Measurements from ENCODE around the gene HSD17B10. TPM values are rescaled to one million over a fixed set of nuclear protein-coding genes. Genes with fewer than 3 reads are reported as not detected.
"Not testable (repeated sequence)": the region's sequence is repeated elsewhere in the genome, so short reads cannot be mapped to it uniquely, and the experiment has no call there.

HSD17B10 gene
- total RNA-seq, 1 donor from 2014 or later = 85.2 TPM

GRCh38 chrX:53438832-53439230 is 4.7 kb upstream of the HSD17B10 start:
- DNase-seq (ENCODE audit: low spot score) = no peak
- intact Hi-C loops (cut with DNase I) = loop anchor here (10.0 kb wide), 1 partner anchor 154 kb away; the partner anchor contains the start of gene IQSEC2

DNA sequence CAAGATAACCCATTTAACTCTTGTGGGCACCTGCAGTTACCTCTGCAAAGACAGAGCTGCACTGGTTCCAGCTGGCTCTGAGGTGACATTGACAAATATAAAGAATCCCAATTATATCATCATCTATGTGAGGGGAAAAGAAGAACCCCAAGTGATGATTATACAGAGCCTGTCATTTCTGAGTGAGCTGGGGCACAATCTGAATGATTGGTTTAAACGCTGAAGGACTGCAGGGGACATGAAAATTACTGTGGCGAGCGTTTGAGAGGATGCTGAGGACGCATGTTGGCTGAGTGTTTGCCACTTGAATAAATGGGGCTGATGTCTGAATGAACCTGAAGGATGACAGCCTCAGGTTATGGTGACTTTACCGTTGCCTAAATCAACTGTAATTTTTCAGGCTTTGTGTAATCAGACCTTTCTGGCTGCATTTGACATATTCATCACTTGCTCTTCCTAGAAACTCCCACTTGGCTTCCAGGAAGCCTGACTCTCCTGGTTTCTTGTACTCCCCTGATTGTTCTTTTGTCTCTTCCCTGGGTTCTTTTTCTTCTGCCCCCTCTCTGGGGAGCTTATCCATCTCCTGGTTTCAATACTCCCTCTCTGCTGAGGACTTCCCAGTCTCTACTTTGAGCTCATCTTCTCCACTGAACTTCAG is 4.1 kb upstream of the HSD17B10 start:
- no peak for DNase-seq (ENCODE audit: low spot score)
- intact Hi-C loops (cut with DNase I) = loop anchor here (10.0 kb wide), 1 partner anchor 154 kb away; the partner anchor contains the start of gene IQSEC2

DNA sequence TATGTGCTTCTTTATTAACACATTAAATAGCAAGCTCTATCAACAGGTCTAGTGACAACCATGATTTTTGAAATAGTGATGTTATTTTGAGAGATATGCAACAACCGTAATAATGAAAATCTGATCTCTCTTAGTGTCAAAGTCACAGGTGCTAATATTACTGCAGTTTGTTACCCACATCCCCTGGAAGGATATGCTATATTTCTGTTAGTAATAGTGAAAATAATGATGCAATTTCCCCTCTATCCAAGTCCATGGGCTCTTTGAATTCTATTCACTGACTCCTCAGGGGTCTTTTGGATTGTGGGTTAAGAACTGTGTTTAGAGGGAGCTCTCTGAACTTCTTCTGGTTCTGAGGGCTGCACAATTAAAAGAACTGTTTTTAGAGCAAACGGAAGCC is 3.0 kb upstream of the HSD17B10 start:
- intact Hi-C loops (cut with DNase I) = loop anchor here (2.0 to 10.0 kb wide), 2 partner anchors 120 to 152 kb away; partner anchors contain the start of gene IQSEC2
- DNase-seq (ENCODE audit: low spot score) = no peak

DNA sequence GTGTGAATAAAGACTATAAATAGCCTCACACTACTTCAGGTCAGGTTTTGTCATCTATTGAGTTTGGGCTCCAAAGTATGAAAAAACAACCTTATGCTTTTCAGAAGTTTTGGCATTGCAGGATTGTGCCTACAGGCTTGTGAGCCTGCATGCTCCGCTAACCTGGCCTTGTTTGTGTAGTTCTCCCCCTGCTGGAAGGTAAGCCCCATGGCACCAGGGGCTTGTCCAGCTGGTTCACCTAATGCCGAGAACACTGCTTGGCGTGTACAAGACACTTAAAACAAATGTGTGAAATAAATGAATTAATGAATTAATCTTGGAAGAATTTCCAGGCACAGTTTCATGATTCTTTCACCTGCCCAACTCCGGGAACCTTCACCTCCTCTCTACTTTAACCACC is 1.8 kb upstream of the HSD17B10 start:
- intact Hi-C loops (cut with DNase I) = loop anchor here (2.0 to 10.0 kb wide), 2 partner anchors 119 to 151 kb away; partner anchors contain the start of gene IQSEC2
- no peak for DNase-seq (ENCODE audit: low spot score)

DNA sequence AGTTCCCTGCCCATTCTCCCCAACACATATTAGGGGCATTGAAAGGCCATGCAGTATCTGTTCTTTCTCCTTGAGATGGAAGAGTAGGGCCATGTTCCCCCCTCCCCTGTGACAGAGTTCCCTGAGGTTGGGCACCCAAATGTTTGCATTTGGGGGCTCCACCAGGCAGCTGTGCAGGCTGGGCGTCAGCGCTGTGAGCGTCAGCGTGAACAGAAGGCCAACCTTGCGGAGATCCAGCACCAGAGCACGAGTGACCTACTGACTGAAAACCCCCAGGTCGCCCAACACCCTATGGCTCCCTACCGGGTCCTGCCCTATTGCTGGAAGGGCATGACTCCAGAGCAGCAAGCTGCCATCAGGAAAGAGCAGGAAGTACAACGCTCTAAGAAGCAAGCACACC is 3.9 kb downstream of the HSD17B10 start:
- intact Hi-C loops (cut with DNase I) = loop anchor here (10.0 kb wide), 1 partner anchor 145 kb away; the partner anchor contains the start of gene IQSEC2
- no peak for DNase-seq (ENCODE audit: low spot score)

DNA sequence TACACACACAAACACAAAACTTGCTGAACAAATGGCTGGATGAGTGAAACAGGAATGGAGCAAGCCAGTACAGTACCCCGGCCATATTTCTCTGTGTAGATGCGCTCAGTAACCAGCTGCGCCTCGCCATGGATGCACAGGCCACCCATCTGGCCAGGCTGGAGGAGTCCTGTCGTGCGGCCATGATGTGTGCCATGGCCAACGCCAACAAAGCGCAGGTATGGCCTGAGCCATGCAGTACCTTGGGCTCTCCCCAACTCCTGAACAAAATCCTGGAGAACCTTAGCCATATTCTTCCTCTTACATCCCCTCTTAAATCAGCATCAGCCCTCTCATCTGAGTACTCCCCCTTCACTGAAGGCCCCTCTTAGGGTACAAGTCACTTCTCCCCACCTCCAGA is 4.4 kb downstream of the HSD17B10 start:
- intact Hi-C loops (cut with DNase I) = loop anchor here (10.0 kb wide), 1 partner anchor 145 kb away; the partner anchor contains the start of gene IQSEC2
- no peak for DNase-seq (ENCODE audit: low spot score)

- DNase-seq (ENCODE audit: low spot score) = no peak
- intact Hi-C loops (cut with DNase I) = loop anchor here (5.0 kb wide), 1 partner anchor 196 kb away; the partner anchor contains the start of gene KDM5C
These were observed 11.3 kb downstream of the HSD17B10 start, which contains the start of gene RIBC1 for GRCh38 chrX:53422861-53423306. Gene RIBC1, plus strand, starts transcription at chrX:53422873. Its CDS starts 3,404 bp downstream, at chrX:53426277.

GRCh38 chrX:53422086-53422860 is 11.9 kb downstream of the HSD17B10 start, which contains the start of gene SMC1A:
Gene SMC1A, minus strand, starts transcription at chrX:53422654. Its CDS starts 54 bp downstream, at chrX:53422600.
- DNase-seq (ENCODE audit: low spot score) = peak; percentile 99
- intact Hi-C loops (cut with DNase I) = loop anchor here (5.0 kb wide), 1 partner anchor 195 kb away; the partner anchor contains the start of gene KDM5C

GRCh38 chrX:53421772-53422085 is 12.4 kb downstream of the HSD17B10 start:
- intact Hi-C loops (cut with DNase I) = loop anchor here (5.0 kb wide), 1 partner anchor 194 kb away; the partner anchor contains the start of gene KDM5C
- DNase-seq (ENCODE audit: low spot score) = no peak

DNA sequence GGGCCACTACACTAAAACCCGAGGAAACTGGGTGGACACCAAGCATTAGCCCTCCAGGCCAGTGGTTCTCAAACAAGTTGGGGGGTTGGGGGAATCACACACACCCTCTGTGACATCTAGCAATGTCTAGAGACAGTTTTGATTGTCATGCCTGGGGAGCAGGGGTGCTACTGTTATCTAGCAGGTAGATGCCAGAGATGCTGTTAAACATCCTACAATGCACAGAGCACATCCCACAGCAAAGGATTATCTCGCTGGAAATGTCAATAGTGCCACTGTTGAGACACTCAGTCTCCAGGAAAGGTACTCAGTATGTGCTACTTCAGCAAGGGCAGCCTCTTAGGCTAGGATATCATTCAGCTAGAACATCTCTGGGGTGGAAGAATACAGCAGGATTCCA is 13.0 kb downstream of the HSD17B10 start:
- intact Hi-C loops (cut with DNase I) = loop anchor here (5.0 kb wide), 1 partner anchor 194 kb away; the partner anchor contains the start of gene KDM5C

DNA sequence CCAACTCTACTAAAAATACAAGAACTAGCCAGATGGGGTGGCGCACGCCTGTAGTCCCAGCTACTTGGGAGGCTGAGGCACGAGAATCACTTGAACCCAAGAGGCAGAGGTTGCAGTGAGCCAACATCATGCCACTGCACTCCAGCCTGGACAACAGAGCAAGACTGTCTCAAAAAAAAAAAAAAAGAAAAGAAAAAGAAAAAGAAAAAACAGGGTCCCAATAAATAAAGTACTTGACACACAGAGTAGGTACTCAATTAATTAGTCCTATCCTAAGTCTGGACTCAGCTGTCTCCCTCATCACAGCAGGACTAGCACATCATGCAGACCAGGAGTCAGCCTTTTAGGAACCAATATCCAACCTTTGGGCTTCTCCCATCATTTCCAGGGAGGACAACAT is 13.8 kb downstream of the HSD17B10 start:
- intact Hi-C loops (cut with DNase I) = loop anchor here (5.0 kb wide), 1 partner anchor 193 kb away; the partner anchor contains the start of gene KDM5C

More for the DNA sequence above, 13.0 kb downstream of the HSD17B10 start:
- no peak for DNase-seq (ENCODE audit: low spot score)

DNA sequence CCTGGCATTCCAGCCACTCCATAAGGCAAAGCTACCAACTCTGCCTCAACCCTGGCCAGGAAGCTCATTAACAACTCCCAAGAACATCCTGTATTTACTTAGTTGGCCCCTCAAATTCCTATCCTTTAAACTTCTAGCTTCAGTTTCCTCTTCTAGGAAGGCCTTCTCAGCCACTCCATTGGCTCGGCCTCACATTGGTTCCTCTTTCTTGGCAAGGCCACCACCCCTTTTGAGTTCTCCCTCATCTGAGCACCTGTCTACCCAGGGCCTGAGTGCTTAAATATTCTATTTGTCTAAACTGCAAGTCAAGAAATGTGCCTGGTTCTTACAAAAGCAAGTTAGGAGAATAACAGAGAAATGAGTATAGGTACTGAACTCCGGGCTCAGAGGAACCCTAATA is 21.7 kb downstream of the HSD17B10 start:
- no peak for DNase-seq (ENCODE audit: low spot score)
- intact Hi-C loops (cut with DNase I) = no loop called here

More for the DNA sequence above, 13.8 kb downstream of the HSD17B10 start:
- DNase-seq (ENCODE audit: low spot score) = not testable (repeated sequence)

GRCh38 chrX:53403535-53403934 is 30.6 kb downstream of the HSD17B10 start:
- no peak for DNase-seq (ENCODE audit: low spot score)
- intact Hi-C loops (cut with DNase I) = no loop called here

- DNase-seq (ENCODE audit: low spot score) = no peak
- intact Hi-C loops (cut with DNase I) = no loop called here
These were observed 36.0 kb downstream of the HSD17B10 start for GRCh38 chrX:53398216-53398615.

DNA sequence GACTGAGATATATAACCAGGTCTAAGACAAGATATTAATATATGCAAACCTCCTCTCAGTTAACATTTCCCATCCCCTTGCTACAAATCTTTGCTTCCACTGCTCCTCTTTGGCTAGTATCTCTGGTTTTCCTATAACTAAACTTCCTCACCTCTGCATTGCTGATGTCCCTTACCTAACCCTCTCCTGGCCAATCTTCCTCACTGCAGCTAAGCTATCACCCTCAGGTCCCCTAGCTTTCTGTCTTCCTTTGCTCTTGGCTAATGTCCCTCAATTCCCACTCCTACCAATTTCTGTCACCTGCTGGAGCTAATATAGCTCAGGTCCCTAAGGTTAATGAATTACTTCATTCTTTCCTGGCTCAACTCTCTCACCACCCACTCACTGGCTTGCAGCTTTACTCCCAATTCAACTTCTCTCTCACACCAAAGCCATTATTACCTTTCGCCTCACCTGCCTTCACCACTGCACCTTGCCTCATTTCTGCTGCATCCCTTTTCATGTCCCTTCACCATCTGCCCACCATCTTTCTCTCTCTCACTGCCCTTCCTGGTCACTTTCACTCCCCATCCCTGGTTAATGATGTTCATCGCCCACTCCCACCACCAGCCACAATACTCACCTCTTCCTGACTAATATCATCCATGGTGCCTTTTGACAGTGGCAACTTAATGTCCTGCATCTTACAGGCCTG is 38.4 kb downstream of the HSD17B10 start:
- no peak for DNase-seq (ENCODE audit: low spot score)
- intact Hi-C loops (cut with DNase I) = no loop called here

GRCh38 chrX:53383376-53384076 is 50.6 kb downstream of the HSD17B10 start:
- no peak for DNase-seq (ENCODE audit: low spot score)
- intact Hi-C loops (cut with DNase I) = no loop called here

All from cardiac septum (tissue), 1 donor.